Measurements from ENCODE around the gene KRT17.
"Not testable (repeated sequence)": the region's sequence is repeated elsewhere in the genome, so short reads cannot be mapped to it uniquely, and the experiment has no call there.

The KRT17 gene

GRCh38 chr17:41619036-41619926 is 5.1 kb downstream of the KRT17 start:
- DNase-seq, result no peak

DNA sequence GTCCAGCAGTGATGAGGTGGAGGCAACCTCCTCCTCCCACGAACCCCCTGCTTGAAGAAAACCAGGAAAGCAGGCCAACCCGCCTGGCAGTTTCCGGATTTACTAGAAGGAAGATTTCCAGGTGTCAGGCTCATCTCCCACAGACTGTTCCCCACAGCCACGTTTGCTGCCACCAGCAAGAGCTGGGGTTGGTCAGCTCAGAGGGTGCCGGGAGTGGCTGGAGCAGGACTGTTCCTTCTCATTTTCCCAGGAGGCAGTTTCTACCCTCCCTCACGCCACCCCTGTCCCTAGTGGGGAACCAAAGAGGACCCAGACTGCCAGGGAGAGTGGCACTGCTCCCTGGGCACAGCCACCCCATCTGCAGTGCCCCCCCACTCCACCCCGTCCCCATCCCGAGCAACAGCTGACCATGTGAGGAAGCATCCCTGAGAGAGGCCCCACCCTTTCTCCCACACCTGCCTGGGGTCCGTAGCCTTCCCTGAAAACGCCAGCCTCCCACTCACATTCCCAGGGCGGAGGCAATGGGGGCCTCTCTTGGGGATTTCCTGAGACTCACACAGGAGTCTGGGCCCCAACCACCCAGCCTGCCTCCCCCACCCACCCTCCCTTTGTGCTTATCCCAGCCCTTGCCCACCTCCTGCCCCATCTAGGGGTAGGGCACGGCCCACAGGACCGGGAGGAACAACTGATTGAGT is 5.9 kb downstream of the KRT17 start:
- DNase-seq, result no peak

DNA sequence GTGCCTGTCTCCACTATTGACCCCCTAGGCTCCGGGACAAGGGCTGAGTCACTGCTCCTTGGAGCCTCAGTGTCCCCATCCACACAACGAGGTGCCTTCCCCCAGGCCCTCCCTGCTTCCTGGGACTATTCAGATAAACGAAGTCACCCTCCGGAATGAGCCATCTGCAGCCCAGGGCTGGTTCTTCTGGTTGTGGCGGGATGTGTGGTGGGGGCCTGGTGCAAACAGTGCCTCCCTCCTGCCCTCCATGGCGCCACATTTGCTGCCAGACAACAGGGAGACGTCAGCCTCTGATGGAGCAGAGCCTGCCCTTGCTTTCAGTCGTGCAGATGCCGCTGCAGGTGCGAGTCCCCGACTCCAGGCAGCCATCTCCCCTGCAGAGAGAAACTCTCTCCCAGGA is 6.7 kb downstream of the KRT17 start:
- no peak for DNase-seq

DNA sequence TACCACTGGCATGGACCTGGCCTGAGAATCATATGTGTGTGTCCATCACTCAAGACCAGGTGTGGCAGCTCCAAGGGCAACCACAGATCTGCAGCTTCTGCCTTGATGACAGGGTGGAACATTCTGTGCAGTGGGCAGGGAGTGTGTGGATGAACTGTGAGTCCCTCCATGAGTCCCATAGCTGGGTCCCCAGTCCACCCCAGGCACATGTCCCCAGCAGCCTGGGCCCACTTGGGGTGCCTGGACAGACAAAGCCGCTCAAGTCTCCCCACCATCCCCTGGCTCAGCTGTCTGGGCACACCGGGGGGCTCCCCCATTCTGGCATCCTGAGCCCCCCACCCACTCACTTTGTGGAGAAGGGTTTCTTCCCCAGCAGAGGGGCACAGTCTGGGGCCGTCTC is 7.2 kb downstream of the KRT17 start:
- DNase-seq, result no peak

GRCh38 chr17:41616486-41616885 is 7.9 kb downstream of the KRT17 start:
- not testable (repeated sequence) for DNase-seq

DNA sequence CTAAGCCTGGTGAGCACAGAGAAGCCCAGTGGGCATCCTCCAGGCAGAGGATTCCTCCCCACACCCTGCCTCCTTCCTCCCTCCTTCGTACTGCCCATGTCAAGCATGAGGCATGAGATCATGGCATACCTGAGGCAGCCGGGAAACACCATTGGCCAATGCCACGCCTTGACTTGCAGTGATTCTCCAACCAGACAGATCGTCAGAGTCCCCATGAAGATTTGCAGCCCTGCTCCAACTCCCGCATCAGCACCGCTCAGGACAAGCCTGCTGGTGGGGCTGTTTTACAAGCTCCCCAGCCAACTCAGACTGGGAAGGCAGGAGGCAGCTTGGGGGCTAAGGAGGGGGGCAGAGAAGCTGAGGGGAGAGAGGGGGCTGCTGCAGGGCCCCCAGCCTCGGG is 8.9 kb downstream of the KRT17 start:
- DNase-seq, result no peak

DNA sequence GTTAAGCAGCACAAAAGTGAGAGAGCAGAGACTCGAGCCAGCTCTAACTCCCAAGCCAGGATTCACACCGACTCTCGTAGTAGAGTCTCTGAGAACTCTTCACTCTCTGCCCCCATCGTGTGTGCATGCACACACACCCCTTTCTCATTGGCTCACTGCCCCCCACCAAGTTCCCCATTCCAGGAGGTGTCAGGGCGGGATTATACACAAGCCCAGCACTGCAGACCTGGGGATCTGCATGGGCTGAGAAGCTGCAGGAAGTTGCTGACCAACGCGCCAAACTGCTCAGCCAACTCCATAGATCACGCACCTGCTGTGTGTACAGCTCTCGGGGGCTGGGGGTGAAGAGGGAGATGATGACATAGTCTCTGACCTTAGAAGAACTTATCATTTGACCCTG is 9.6 kb downstream of the KRT17 start:
- not testable (repeated sequence) for DNase-seq

DNA sequence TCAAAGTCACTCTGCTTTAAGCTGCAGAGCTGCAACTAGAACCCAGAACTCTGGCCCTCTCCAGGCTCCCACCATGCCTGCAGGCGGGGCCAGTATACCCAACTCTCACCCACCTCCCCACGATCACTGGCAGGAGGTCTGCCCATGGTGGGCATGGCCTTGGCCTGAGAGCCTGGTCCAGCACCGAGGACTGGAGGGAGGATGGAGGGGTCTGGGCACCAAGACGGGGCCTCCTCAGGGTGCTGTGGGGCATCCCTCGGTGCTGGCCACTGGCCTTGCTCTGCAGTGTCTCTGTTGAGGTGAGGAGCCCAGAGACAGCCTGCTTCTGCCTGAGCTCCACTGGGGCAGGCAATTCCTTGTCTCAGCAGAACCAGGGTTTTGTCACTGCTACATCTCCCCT is 10.3 kb downstream of the KRT17 start:
- no peak for DNase-seq

DNA sequence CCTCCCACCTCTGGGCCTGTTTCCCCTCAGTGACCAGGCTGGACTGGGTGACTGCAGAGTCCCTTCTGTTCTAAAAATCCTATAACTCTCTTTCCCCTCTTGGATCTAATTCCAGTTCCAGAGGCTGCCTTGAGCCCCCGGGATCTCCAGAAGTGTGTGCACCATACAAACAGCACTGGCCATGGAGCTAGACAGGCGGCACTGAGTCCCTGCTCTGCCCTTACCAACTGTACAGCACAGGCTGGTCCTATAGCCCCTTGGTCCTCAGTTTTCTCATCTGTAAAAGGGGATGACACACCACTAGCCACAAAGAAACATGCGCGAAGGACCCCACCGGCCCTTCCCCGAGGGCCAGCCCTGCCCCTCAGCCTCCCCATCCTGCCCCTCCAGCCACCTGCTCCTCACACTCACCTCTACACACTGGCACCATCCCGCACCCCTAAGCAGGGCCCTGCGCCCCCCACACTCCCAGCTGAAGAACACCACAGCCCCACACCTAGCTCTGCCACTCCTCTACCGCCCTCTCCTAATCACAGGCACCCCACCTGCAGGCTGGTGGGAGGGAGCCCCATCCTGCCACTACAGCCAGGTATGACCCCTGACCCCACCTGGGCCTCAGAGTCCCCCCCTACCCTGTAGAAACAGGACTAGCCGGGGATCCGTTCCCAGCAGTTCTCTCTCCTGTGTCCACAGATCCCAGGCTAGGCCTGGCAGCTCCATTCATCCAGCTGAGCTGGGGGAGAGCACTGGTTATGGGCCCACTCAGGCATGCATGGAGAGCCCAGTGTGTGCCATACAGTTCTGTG is 10.9 kb downstream of the KRT17 start:
- DNase-seq, result no peak

DNA sequence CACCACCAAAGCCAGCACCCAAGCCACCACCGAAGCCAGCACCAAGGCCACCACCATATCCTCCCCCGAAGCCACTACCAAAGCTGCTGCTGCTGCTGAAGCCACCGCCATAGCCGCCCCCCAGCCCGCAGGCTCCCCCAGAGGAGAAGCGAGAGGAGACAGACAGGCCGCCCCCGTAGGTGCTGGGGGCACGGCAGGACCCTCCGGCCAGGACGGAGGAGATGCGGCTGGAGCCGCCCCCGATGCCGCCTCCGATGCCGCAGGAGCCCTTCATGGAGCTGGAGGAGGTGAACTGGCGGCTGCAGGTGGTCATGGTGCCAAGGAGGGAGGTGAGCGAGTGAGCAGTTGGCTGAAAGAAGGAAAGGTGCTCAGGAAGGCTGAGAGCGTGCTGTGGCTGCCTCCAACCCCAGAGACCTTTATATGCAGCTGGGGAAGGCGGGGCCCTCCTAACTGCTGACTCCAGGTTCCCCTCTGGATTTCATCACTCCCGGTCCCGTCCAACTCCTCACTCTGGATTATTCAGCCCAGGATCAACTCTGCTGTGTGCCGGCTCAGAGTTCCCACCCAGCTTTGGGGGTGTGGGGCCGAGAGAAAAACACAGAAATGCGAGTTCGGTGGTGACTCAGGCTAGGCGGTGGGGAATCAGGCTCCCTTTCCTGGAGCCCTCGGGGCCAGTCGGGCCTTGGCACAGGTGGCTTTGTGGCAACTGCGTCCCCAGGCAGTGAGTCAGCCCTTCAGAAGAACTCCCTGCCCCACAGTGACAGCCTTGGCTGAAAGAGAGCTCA is 11.8 kb downstream of the KRT17 start, which contains the start of gene KRT16:
TSS of gene KRT16 (minus strand) at position 392 of the 785 bp plus-strand sequence. CDS start at position 313, 79 bp downstream.
- not testable (repeated sequence) for DNase-seq

DNA sequence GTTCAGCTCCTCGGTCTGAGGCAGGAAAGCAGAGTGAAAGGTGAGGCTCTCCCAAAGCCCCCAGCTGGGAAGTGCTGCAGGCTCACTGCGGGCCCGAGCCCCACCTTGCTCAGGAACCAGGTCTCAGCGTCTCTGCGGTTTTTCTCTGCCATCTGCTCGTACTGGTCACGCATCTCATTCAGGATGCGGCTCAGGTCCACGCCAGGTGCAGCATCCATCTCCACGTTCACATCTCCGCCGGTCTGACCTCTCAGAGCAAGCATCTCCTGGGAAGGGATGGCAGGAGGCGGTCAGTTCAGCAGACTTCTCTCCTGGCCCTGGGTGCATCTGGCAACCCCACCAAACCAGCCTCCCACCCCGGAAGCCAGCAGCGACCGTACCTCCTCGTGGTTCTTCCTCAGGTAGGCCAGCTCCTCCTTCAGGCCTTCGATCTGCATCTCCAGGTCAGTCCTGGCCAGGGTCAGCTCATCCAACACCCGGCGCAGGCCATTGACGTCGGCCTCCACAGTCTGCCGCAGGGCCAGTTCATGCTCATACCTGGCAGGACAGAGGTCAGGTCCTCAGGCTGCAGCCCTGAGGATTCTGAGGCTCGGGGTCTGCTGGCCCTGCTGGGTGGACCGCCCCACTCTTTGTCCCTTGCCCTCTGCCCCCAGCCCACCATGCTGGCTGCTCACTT is 13.3 kb downstream of the KRT17 start:
- DNase-seq, result no peak

- DNase-seq, result not testable (repeated sequence)
These were observed 14.3 kb downstream of the KRT17 start for GRCh38 chr17:41610061-41610517.

DNA sequence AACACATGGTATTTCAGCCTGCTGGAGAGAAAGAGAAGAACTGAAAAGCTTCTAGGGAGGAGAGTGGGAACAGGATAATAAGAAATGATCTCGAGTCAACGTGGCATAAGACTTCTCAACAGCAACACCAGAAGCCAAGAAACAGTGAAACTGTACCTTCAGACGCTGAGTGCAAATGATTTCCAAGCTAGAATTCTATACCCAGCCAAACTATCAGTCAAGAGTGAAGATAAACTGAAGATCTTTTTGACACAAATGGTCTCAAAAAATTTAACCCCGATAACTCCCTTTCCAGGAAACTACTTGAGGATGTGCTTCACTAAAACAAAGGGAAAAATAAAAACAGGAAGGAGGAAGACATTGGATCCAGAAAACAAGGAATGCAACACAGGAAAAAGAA is 17.4 kb downstream of the KRT17 start:
- DNase-seq, result not testable (repeated sequence)

DNA sequence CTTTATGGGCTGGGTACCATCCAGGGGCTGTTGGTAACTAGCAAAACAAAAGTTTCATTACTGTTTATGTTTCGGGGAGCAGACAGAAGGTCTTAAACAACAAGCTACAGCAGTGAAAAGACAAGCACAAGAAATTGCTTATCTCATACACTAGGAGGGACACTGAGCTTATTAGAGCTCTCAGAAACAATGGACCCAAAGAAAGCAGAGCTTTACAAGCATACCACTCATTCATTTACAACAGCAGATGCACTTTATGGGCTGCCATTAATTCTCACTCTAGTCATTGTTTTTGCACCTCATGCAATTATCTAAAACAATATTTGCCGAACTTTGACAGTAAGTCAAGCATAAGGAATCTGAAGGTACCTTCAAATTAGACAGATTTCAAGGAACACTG is 21.9 kb downstream of the KRT17 start:
- no peak for DNase-seq

- DNase-seq, result no peak
These were observed 24.1 kb downstream of the KRT17 start for GRCh38 chr17:41600318-41600717.

DNA sequence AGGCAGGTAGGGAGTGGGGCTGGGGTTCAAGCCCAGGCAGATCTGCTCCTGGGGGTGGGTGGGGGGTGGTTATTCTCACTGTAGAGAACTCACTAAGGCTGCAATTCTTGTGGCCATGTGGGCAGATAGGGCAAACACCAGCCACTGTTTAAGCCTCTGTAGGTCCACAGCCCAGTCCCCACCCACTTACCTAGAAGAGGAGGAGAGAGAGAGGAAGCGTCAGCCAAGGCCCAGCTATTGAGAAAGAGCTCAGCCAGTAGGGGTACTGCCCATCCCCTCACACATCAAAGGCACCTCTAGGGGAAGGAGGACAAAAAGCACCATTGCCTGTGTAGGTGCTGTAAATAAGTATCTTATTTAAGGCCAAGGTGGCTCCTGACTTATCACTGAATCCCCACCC is 24.7 kb downstream of the KRT17 start:
- no peak for DNase-seq

- no peak for DNase-seq
These were observed 28.8 kb downstream of the KRT17 start for GRCh38 chr17:41595585-41595984.

GRCh38 chr17:41594363-41594915 is 29.9 kb downstream of the KRT17 start:
- no peak for DNase-seq

DNA sequence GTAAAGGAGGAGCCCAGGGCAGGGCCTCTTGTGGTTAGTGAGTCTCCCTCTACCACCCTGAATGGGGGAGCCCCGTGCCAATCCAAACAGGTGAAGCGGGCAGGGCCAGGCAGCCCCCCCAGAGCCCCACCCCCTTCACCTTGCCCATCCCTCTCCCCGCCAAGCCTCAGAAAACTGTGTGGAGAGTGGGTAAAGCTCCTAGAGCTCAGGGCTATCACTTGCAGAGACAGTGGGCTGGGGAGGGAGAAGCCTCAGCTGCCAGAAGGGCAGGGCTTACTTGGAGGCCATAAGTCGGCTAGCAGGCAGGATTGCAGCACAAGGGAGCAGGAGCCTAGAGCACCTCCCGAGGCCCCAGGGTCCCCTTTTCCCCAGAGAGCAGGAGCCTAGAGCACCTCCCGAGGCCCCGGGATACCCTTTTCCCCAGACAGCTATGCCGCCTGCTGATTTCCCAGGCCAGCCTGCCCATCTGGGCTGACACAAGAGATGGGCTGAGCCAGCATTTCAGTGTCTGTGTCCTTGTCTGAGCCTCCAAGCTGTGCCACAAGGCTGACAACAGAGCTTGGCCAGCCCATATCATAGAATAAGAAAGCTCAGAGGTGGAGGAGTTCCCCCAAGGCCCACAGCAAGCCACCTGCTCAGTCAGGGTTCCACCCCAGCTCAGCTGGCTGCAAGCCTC is 30.9 kb downstream of the KRT17 start:
- DNase-seq, result no peak

- no peak for DNase-seq
These were observed 31.6 kb downstream of the KRT17 start for GRCh38 chr17:41592601-41593305.
